Mucosa of descending colon (tissue), 3 donors: Measurements from ENCODE around the gene ATPAF2. TPM values are rescaled to one million over a fixed set of nuclear protein-coding genes. Genes with fewer than 3 reads are reported as not detected.

Experiments used
- ATAC-seq: fragments of 200-7000 bp; cut with Tn5 transposase; one replicate; pipeline ENCODE4 v1.9.1; 2020; ENCODE audit warnings: mild to moderate bottlenecking, moderate library complexity
- DNase-seq, 3 donors: peaks; one replicate each; pipeline ENCODE4 v3.0.0-alpha.2; 2020
- H3K36me3 ChIP-seq: fragments of 200-600 bp; one replicate; pipeline ENCODE4 v1.8.0; 2021; ENCODE audit warnings: low read depth, mild to moderate bottlenecking
- H3K4me1 ChIP-seq: fragments of 200-600 bp; one replicate; pipeline ENCODE4 v1.8.0; 2021; ENCODE audit warnings: low read depth, mild to moderate bottlenecking
- H3K4me3 ChIP-seq: fragments of 200-600 bp; one replicate; pipeline ENCODE4 v1.8.0; 2021; ENCODE audit warnings: mild to moderate bottlenecking
- H3K9me3 ChIP-seq: fragments of 200-600 bp; one replicate; pipeline ENCODE4 v1.8.0; 2021; ENCODE audit warnings: mild to moderate bottlenecking
- CTCF ChIP-seq: fragments of 200-600 bp; IDR thresholded peaks from one replicate; pipeline ENCODE4 v1.8.0; 2022; ENCODE audit warnings: antibody characterized with exemption, mild to moderate bottlenecking
- intact Hi-C, 2 donors: fragments of 100-400 bp; cut with DNase I in 1 of 2; cut with micrococcal nuclease in 1 of 2; formaldehyde crosslinking; loops; one replicate each; pipeline versions ENCODE4 v1.11.0 to v1.11.1; 2022; cut with DNase I, micrococcal nuclease
- total RNA-seq, 3 donors: library from RNA; stranded (reverse); fragmentation: NEBNext Ultra II Directional in 2 of 3; extraction: Animal tissue kit (Norgen Biotek cat#: 25700) in 2 of 3; gene quantifications; one replicate each; pipeline versions ENCODE4 v1.2.1 to v1.2.4, GENCODE V29; 2021 to 2023
- donor health status: DM: no; HTN: no; CAD: no; lungs with moderate emphysema.
- donor health status: DM: no; HTN: no; CAD: no.
- donor health status: DM: no; HTN: yes; CAD: no.

ATPAF2 gene
- total RNA-seq, 3 donors from 2014 or later: 26.0 to 33.9 (median 27.2) TPM

GRCh38 chr17:17971431-17972125, 67.4 kb downstream of the ATPAF2 start:
- no peaks in the 10 kb centered on the region for H3K9me3 ChIP-seq
- TF ChIP-seq CTCF: no peak
- peaks cover 10% of the 10 kb centered on the region for H3K4me1 ChIP-seq
- DNase-seq (peak; percentile 44 to 79 (median 76)), ATAC-seq (peak; percentile 35)
- intact Hi-C loops: no loop called here
- H3K4me3 ChIP-seq: peak overlapping the region; percentile 84
- no peaks in the 10 kb centered on the region for H3K36me3 ChIP-seq

DNA sequence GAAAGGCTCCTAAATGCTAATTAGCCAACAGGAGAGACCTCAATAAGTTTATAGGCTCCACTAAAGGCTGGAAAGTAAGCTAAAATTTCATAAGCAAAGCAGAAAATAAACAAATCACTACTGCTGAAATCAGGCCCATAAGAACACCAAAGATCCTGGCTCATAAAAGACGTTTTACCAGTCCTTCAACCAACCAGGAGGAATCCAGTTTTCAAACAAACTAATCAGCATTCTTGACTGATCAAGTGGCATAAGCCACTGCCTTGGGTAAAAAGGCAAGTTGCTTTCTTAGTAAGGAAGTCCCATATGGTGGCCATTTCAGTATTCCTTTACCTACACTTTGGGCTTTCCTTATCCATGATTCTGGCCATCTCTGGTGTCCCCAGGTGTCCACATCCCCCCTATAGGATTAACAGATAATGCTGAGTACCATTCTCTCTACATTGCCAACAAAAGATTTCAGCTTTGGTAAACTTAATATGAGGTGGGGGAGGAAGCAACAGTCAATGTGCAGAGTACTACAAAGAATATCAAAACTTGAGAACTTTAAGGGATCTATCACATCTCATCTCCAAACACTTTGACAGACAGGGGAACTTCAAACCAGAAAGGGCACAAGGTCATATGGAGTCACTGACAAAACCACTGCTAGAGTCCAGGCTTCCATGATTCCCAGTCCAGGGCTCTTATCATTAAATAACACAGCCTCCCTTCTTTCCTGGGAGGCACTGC, 68.1 kb downstream of the ATPAF2 start:
- no peak for TF ChIP-seq CTCF
- no peak for ATAC-seq
- peaks cover 10% of the 10 kb centered on the region for H3K4me1 ChIP-seq
- no peak overlapping the region for H3K4me3 ChIP-seq
- no peak for DNase-seq
- H3K9me3 ChIP-seq: no peaks in the 10 kb centered on the region
- intact Hi-C loops: no loop called here
- no peaks in the 10 kb centered on the region for H3K36me3 ChIP-seq

Other genes starting within 250 kb of the ATPAF2 start
- gene SREBF1, start 202.2 kb downstream of the ATPAF2 start, total RNA-seq: 100 to 1,000 TPM; 161 to 179 (median 170) TPM
- 100 to 1,000 TPM in 1 of 3 donors, 10 to 100 TPM in 2; 67.8 to 101 (median 87.7) TPM for gene TOM1L2, start 66.8 kb downstream of the ATPAF2 start, total RNA-seq
- 1 to 10 TPM; 1.0 to 3.3 (median 1.4) TPM for gene DRC3, start 66.3 kb downstream of the ATPAF2 start, total RNA-seq
- 10 to 100 TPM in 1 of 3 donors, 1 to 10 TPM in 2; 5.8 to 24.4 (median 5.8) TPM for gene GID4, start 240 bp upstream of the ATPAF2 start, total RNA-seq
- 10 to 100 TPM; 28.9 to 32.8 (median 32.6) TPM for gene DRG2, start 48.8 kb upstream of the ATPAF2 start, total RNA-seq
- 1 to 10 TPM in 2 of 3 donors, under 1 TPM in 1; 0.60 to 2.0 (median 1.2) TPM for gene MYO15A, start 69.6 kb upstream of the ATPAF2 start, total RNA-seq
- 100 to 1,000 TPM in 1 of 3 donors, 10 to 100 TPM in 2; 70.7 to 151 (median 75.6) TPM for gene ALKBH5, start 144.7 kb upstream of the ATPAF2 start, total RNA-seq
- 10 to 100 TPM in 2 of 3 donors, 1 to 10 TPM in 1; 6.7 to 15.1 (median 10.3) TPM for gene LLGL1, start 186.5 kb upstream of the ATPAF2 start, total RNA-seq
- 100 to 1,000 TPM; 278 to 319 (median 316) TPM for gene FLII, start 219.6 kb upstream of the ATPAF2 start, total RNA-seq
- gene MIEF2, start 221.5 kb upstream of the ATPAF2 start, total RNA-seq: 10 to 100 TPM; 13.4 to 20.7 (median 16.4) TPM